Suprapubic skin (tissue), 3 donors: ENCODE results near the gene EPG5.

Experiments
- POLR2A ChIP-seq, 2 donors: fragments of 450-650 bp; IDR thresholded peaks; one replicate each; pipeline ENCODE4 v1.6.1; 2017; ENCODE audit warnings: antibody characterized with exemption in 2 of 2, mild to moderate bottlenecking in 2 of 2, moderate library complexity in 2 of 2
- TF ChIP-seq, protein P1 (sequence below), 2 donors: fragments of 200-600 bp in 1 of 2; fragments of 450-650 bp in 1 of 2; sonication (generic) in 1 of 2; IDR thresholded peaks; one replicate each; pipeline ENCODE4 v1.5.1; 2016 to 2019; ENCODE audit warnings: antibody characterized with exemption in 2 of 2, mild to moderate bottlenecking in 1 of 2, moderate library complexity in 1 of 2

DNA sequence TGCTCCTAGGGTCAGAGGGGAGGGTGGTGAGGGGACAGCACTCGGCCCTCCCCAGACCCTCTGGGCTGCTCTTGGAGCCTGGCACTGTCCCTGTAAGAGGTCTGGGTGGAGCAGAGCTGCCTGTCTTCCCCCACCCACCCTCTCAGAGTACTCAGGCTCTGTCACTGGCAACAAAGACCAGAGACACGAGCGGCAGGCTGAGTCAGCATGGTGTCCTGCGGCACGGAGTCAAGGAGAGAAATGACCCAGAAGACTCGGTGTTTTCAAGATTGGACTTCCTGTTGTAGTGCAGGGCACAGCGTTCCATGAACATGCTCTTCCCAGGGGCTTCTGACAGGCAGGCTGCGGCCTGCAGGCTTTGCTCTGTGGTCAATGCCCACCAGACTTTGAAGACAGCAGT lies 121.7 kb downstream of the EPG5 start:
- TF ChIP-seq, protein P1, sequence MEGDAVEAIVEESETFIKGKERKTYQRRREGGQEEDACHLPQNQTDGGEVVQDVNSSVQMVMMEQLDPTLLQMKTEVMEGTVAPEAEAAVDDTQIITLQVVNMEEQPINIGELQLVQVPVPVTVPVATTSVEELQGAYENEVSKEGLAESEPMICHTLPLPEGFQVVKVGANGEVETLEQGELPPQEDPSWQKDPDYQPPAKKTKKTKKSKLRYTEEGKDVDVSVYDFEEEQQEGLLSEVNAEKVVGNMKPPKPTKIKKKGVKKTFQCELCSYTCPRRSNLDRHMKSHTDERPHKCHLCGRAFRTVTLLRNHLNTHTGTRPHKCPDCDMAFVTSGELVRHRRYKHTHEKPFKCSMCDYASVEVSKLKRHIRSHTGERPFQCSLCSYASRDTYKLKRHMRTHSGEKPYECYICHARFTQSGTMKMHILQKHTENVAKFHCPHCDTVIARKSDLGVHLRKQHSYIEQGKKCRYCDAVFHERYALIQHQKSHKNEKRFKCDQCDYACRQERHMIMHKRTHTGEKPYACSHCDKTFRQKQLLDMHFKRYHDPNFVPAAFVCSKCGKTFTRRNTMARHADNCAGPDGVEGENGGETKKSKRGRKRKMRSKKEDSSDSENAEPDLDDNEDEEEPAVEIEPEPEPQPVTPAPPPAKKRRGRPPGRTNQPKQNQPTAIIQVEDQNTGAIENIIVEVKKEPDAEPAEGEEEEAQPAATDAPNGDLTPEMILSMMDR (IDR thresholded peaks at IDR 0.05): no peak
- no peak for TF ChIP-seq POLR2A (IDR thresholded peaks at IDR 0.05)
